Keratinocyte (primary cell): ENCODE data around the gene SYNE1. TPM values are rescaled to one million over a fixed set of nuclear protein-coding genes. Genes with fewer than 3 reads are reported as not detected.

Source experiments
- DNase-seq: peaks from one replicate; pipeline ENCODE4 v3.0.0-alpha.2; 2011; ENCODE audit warnings: low read depth, missing footprints, low spot score
- FAIRE-seq: peaks from 2 replicates; lab custom pipeline; 2011; peaks lifted over from hg19 to GRCh38; lab: Jason Lieb, UNC
- H2AFZ ChIP-seq: 2 replicates; pipeline ENCODE4 v1.6.0; 2012; ENCODE audit warnings: low read length, control low read depth, inconsistent platforms; ENCODE audit not compliant: control insufficient read depth
- H3K27ac ChIP-seq: 2 replicates; pipeline ENCODE4 v1.5.1; 2011; ENCODE audit warnings: low read length; ENCODE audit not compliant: control insufficient read depth, insufficient read depth
- H3K27me3 ChIP-seq: 3 replicates; pipeline ENCODE4 v1.6.0; 2011; ENCODE audit warnings: low read length; ENCODE audit not compliant: control insufficient read depth, insufficient read depth; ENCODE audit errors: extremely low read depth
- H3K36me3 ChIP-seq, 2 experiments: 2 replicates in 1 of 2; 3 replicates in 1 of 2; pipeline ENCODE4 v1.5.1; 2011; ENCODE audit warnings: low read length in 2 of 2, mild to moderate bottlenecking in 1 of 2; ENCODE audit not compliant: control insufficient read depth in 2 of 2, insufficient read depth in 2 of 2; ENCODE audit errors: extremely low read depth in 1 of 2
- H3K4me1 ChIP-seq: 3 replicates; pipeline ENCODE4 v1.5.1; 2011; ENCODE audit warnings: low read length; ENCODE audit not compliant: control insufficient read depth, insufficient read depth; ENCODE audit errors: extremely low read depth
- H3K4me2 ChIP-seq: 3 replicates; pipeline ENCODE4 v1.6.0; 2011; ENCODE audit warnings: low read depth, low read length; ENCODE audit not compliant: control insufficient read depth, insufficient read depth; ENCODE audit errors: extremely low read depth
- H3K4me3 ChIP-seq, 3 experiments: fragments of 200-600 bp in 1 of 3; sonication (generic) in 1 of 3; 2 replicates in 2 of 3; 3 replicates in 1 of 3; pipeline ENCODE4 v1.5.1; 2011 to 2016; ENCODE audit warnings: low read length in 3 of 3, mild to moderate bottlenecking in 3 of 3, control low read depth in 2 of 3, inconsistent platforms in 1 of 3, low read depth in 1 of 3, mixed read lengths in 1 of 3, mixed run types in 1 of 3, moderate library complexity in 1 of 3; ENCODE audit not compliant: control insufficient read depth in 2 of 3, insufficient read depth in 2 of 3; ENCODE audit errors: extremely low read depth in 1 of 3
- H3K79me2 ChIP-seq: 2 replicates; pipeline ENCODE4 v1.6.0; 2012; ENCODE audit warnings: low read length; ENCODE audit not compliant: control insufficient read depth, insufficient read depth
- H3K9ac ChIP-seq: 3 replicates; pipeline ENCODE4 v1.6.0; 2011; ENCODE audit warnings: low read length; ENCODE audit not compliant: control insufficient read depth, insufficient read depth; ENCODE audit errors: extremely low read depth
- H3K9me1 ChIP-seq: 3 replicates; pipeline ENCODE4 v1.6.0; 2011; ENCODE audit warnings: low read length; ENCODE audit not compliant: control insufficient read depth, insufficient read depth; ENCODE audit errors: extremely low read depth
- H3K9me3 ChIP-seq: 2 replicates; pipeline ENCODE4 v1.5.1; 2012; ENCODE audit warnings: low read depth, low read length; ENCODE audit not compliant: control insufficient read depth
- H4K20me1 ChIP-seq: 3 replicates; pipeline ENCODE4 v1.6.0; 2011; ENCODE audit warnings: low read length; ENCODE audit not compliant: control insufficient read depth, insufficient read depth; ENCODE audit errors: extremely low read depth
- CTCF ChIP-seq, 3 experiments: IDR thresholded peaks in 1 of 3; conservative IDR thresholded peaks in 1 of 3; optimal IDR thresholded peaks in 1 of 3; 2 replicates in 2 of 3; 3 replicates in 1 of 3; pipeline versions ENCODE3 to v1.5.1; 2011; ENCODE audit warnings: low read length in 3 of 3, mild to moderate bottlenecking in 3 of 3, moderate library complexity in 2 of 3, control low read depth in 1 of 3, inconsistent platforms in 1 of 3; ENCODE audit not compliant: insufficient read depth in 2 of 3; ENCODE audit errors: extremely low read depth in 1 of 3
- EZH2 ChIP-seq: IDR thresholded peaks from one replicate; pipeline ENCODE4 v1.6.1; 2012; ENCODE audit warnings: inconsistent platforms, mild to moderate bottlenecking, low read length, moderate library complexity
- dilution Hi-C: fragments of 300-500 bp; cut with MboI; formaldehyde crosslinking; loops from one replicate; pipeline ENCODE4 v1.7.0; 2020; ENCODE audit warnings: low sequenced_read_pairs; ENCODE audit not compliant: extremely low pct_ligation_motif_present
- polyA plus RNA-seq, 5 experiments: library from polyadenylated mRNA; depleted of rRNA in 3 of 5; stranded (reverse) in 3 of 5; stranded (forward) in 1 of 5; unstranded in 1 of 5; fragments of >200 nt; gene quantifications; 1 replicate in 1 of 5; 2 replicates in 3 of 5; 3 replicates in 1 of 5; pipeline versions ENCODE4 v1.2.1 to v1.2.3, GENCODE V29; 2011 to 2012; ENCODE audit warnings: missing spikeins in 2 of 5, low read depth in 1 of 5, low replicate concordance in 1 of 5

Gene SYNE1
- polyA plus RNA-seq, 1 donor (not counting 4 experiments of a cell fraction or from before 2014, with no cell fraction given) = 4.0 TPM

DNA sequence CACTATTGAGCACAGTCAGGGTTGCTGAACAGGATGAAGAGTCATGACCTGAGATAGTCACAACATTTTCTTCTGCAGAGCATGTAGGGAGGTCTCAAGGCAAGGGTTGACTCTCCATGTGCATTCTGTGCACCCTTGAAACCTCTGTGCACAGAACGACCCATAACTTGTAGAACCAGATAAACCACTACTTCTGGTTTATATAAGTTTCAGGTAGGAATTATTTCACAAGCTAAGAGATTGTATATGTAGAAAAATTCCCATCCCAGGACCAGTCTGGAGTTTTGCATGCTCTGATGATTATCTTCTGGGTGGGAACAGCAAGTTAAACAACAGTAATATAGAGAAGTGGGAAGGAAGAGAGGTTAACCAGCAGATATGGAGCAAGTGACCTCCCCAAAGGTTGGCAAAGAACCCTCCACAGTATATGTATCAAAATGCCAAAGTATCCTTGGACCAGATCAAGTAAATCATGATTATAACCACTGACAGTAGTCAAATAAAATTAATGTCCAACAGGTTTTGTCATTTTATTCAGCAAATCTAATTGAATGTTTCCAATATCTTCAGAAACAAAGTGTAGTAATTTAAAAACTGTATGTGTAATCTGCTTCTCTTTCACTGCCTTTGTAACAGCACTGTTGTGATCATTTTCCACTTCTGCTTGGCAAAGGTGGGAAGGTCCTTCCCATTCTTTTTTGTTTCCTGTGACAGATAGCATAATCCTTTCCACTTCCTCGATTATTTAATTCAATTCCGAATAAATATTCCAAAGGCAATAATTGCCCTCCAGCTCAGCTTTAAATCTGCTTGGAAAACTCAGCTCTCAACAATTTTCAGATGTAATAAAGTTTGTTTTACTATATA, 104.4 kb downstream of the SYNE1 start:
- H2AFZ ChIP-seq = no peak overlapping the region
- H3K9ac ChIP-seq = no peak overlapping the region
- TF ChIP-seq EZH2 (no peak), CTCF (optimal IDR thresholded peaks at IDR 0.05 in 1 of 3, IDR thresholded peaks at IDR 0.05 in 1 of 3, conservative IDR thresholded peaks at IDR 0.05 in 1 of 3; ENCODE audit: extremely low read depth in 1 of 3, insufficient read depth in 2 of 3, low read length in 3 of 3) (no peak)
- H3K9me1 ChIP-seq = no peaks in the 10 kb centered on the region
- H3K4me1 ChIP-seq = no peaks in the 10 kb centered on the region
- no peaks in the 10 kb centered on the region for H3K36me3 ChIP-seq
- H3K4me2 ChIP-seq = no peak overlapping the region
- no peaks in the 10 kb centered on the region for H4K20me1 ChIP-seq
- H3K27ac ChIP-seq = no peak overlapping the region
- H3K27me3 ChIP-seq = no peaks in the 10 kb centered on the region
- H3K79me2 ChIP-seq = no peaks in the 10 kb centered on the region
- FAIRE-seq = no peak
- dilution Hi-C loops = no loop called here
- H3K4me3 ChIP-seq = no peak overlapping the region
- H3K9me3 ChIP-seq = no peaks in the 10 kb centered on the region
- DNase-seq = no peak

GRCh38 chr6:152531659-152532058, 105.5 kb downstream of the SYNE1 start:
- Histone ChIP-seq H3K79me2 (no peaks in the 10 kb centered on the region), H3K4me3 (no peak overlapping the region)

More at GRCh38 chr6:152531659-152532058, 105.5 kb downstream of the SYNE1 start:
- Histone ChIP-seq H3K9me1 (no peaks in the 10 kb centered on the region), H3K27me3 (no peaks in the 10 kb centered on the region), H2AFZ (no peak overlapping the region), H3K27ac (no peak overlapping the region), H3K4me1 (no peaks in the 10 kb centered on the region), H3K9me3 (no peaks in the 10 kb centered on the region), H4K20me1 (no peaks in the 10 kb centered on the region), H3K9ac (no peak overlapping the region), H3K36me3 (no peaks in the 10 kb centered on the region), H3K4me2 (no peak overlapping the region)
- DNase-seq (no peak), FAIRE-seq (no peak)
- TF ChIP-seq EZH2 = no peak
- no peak for TF ChIP-seq CTCF (optimal IDR thresholded peaks at IDR 0.05 in 1 of 3, IDR thresholded peaks at IDR 0.05 in 1 of 3, conservative IDR thresholded peaks at IDR 0.05 in 1 of 3; ENCODE audit: extremely low read depth in 1 of 3, insufficient read depth in 2 of 3, low read length in 3 of 3)
- dilution Hi-C loops = no loop called here
